A549 (cell line): Measurements from ENCODE around the gene PLEKHA6.

Experiments used
- CBX2 ChIP-seq: fragments of 200-600 bp; sonication (generic); IDR thresholded peaks from 2 replicates; pipeline ENCODE4 v1.6.1; 2016; ENCODE audit warnings: low read depth, mild to moderate bottlenecking, borderline replicate concordance
- CHD2 ChIP-seq: fragments of 150-350 bp; IDR thresholded peaks from 2 replicates; pipeline ENCODE4 v1.6.1; 2014; ENCODE audit warnings: low read length; ENCODE audit not compliant: partially characterized antibody
- EP300 ChIP-seq, 2 experiments: fragments of >200 bp; sonication (Bioruptor Twin); formaldehyde crosslinking; IDR thresholded peaks; 2 replicates in 1 of 2; 3 replicates in 1 of 2; pipeline ENCODE4 v1.6.1; 2016 to 2017
- FOSL2 ChIP-seq, 2 experiments: fragments of 450-650 bp in 1 of 2; fragments of >200 bp in 1 of 2; sonication (Bioruptor Twin) in 1 of 2; formaldehyde crosslinking; IDR thresholded peaks; 2 replicates each; pipeline versions ENCODE4 v1.5.0 to v1.6.1; 2016 to 2020; ENCODE audit warnings: mild to moderate bottlenecking in 1 of 2, moderate library complexity in 1 of 2
- HDAC2 ChIP-seq: fragments of 200-600 bp; sonication (generic); IDR thresholded peaks from 2 replicates; pipeline ENCODE4 v1.6.1; 2016
- JUNB ChIP-seq: fragments of >200 bp; sonication (Bioruptor Twin); formaldehyde crosslinking; IDR thresholded peaks from 2 replicates; pipeline ENCODE4 v1.6.1; 2016
- MAZ ChIP-seq: fragments of 150-350 bp; IDR thresholded peaks from 2 replicates; pipeline ENCODE4 v1.6.1; 2014; ENCODE audit warnings: antibody characterized with exemption, low read depth, low read length, borderline replicate concordance
- POLR2A ChIP-seq: IDR thresholded peaks from 2 replicates; pipeline ENCODE4 v1.6.1; 2012; ENCODE audit warnings: mild to moderate bottlenecking, low read length
- RCOR1 ChIP-seq: fragments of 150-350 bp; IDR thresholded peaks from 2 replicates; pipeline ENCODE4 v1.6.1; 2014; ENCODE audit warnings: antibody characterized with exemption, low read length, low read depth
- RFX5 ChIP-seq: fragments of 450-650 bp; IDR thresholded peaks from 2 replicates; pipeline ENCODE4 v1.7.1; 2014; ENCODE audit warnings: antibody characterized with exemption, mild to moderate bottlenecking, moderate library complexity
- TF ChIP-seq, protein P1 (sequence below): fragments of >200 bp; sonication (Bioruptor Twin); formaldehyde crosslinking; IDR thresholded peaks from 3 replicates; pipeline ENCODE4 v1.5.1; 2016

DNA sequence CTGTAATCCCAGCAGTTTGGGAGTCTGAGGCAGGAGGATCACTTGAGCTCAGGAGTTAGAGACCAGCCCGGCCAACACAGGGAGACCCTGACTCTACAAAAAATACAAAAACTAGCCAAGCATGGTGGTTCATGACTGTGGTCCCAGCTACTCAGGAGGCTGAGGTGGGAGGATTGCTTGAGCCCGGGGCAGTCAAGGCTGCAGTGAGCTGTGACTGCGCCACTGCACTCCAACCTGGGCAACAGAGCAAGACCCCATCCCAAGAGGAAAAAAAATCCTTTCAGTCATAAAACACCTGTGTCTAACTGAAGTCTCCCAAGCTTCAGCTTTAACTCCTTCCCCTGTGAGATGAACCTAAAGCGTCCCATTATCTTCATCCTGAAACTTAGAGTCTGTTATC, 112.9 kb downstream of the PLEKHA6 start:
- TF ChIP-seq, protein P1, sequence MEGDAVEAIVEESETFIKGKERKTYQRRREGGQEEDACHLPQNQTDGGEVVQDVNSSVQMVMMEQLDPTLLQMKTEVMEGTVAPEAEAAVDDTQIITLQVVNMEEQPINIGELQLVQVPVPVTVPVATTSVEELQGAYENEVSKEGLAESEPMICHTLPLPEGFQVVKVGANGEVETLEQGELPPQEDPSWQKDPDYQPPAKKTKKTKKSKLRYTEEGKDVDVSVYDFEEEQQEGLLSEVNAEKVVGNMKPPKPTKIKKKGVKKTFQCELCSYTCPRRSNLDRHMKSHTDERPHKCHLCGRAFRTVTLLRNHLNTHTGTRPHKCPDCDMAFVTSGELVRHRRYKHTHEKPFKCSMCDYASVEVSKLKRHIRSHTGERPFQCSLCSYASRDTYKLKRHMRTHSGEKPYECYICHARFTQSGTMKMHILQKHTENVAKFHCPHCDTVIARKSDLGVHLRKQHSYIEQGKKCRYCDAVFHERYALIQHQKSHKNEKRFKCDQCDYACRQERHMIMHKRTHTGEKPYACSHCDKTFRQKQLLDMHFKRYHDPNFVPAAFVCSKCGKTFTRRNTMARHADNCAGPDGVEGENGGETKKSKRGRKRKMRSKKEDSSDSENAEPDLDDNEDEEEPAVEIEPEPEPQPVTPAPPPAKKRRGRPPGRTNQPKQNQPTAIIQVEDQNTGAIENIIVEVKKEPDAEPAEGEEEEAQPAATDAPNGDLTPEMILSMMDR = no peak
- no peak for TF ChIP-seq POLR2A
- TF ChIP-seq RCOR1 = no peak
- TF ChIP-seq CHD2 = no peak
- no peak for TF ChIP-seq CBX2
- no peak for TF ChIP-seq JUNB
- no peak for TF ChIP-seq HDAC2
- TF ChIP-seq FOSL2 (IDR thresholded peaks at IDR 0.05) = no peak
- TF ChIP-seq FOSL2 (CRISPR knock-in tag; IDR thresholded peaks at IDR 0.05) = no peak
- no peak for TF ChIP-seq MAZ
- no peak for TF ChIP-seq RFX5
- no peak for TF ChIP-seq EP300 (IDR thresholded peaks at IDR 0.05)
